Retinal pigment epithelial cell (primary cell): Measurements from ENCODE around the gene KLHL17.
A peak's percentile ranks its signal among the peaks of the same experiment; 100 is the strongest.

Experiments
- DNase-seq: peaks from one replicate; pipeline ENCODE4 v3.0.0-alpha.2; 2010; ENCODE audit warnings: low read depth
- H3K4me3 ChIP-seq: 2 replicates; pipeline ENCODE4 v1.5.1; 2011; ENCODE audit warnings: mild to moderate bottlenecking, low read length, control low read depth, moderate library complexity
- CTCF ChIP-seq: conservative IDR thresholded peaks from 2 replicates; pipeline ENCODE4 v1.5.1; 2011; ENCODE audit warnings: low read depth, low read length, control low read depth, inconsistent platforms

The KLHL17 gene

GRCh38 chr1:998745-998994 lies 38.3 kb downstream of the KLHL17 start:
- H3K4me3 ChIP-seq = peak overlapping the region; percentile 55
- TF ChIP-seq CTCF = no peak
- DNase-seq = no peak

GRCh38 chr1:998995-999724 lies 38.8 kb downstream of the KLHL17 start:
- no peak for DNase-seq
- H3K4me3 ChIP-seq = peak overlapping the region; percentile 55
- TF ChIP-seq CTCF = no peak

GRCh38 chr1:999725-1000356 lies 39.5 kb downstream of the KLHL17 start, which contains the start of gene HES4:
Gene HES4 (minus strand): TSS chr1:1000097. CDS start chr1:999973, 124 bp downstream.
- peak; percentile 79 for DNase-seq
- H3K4me3 ChIP-seq = peak within 1 kb of the TSS; percentile 60
- no peak for TF ChIP-seq CTCF

- no peak for TF ChIP-seq CTCF
- peak overlapping the region; percentile 60 for H3K4me3 ChIP-seq
- peak; percentile 64 for DNase-seq
Measured at GRCh38 chr1:1000357-1001056, 40.1 kb downstream of the KLHL17 start.

GRCh38 chr1:1001057-1001783 lies 40.8 kb downstream of the KLHL17 start:
- no peak for DNase-seq
- peak overlapping the region; percentile 60 for H3K4me3 ChIP-seq
- TF ChIP-seq CTCF = no peak

- no peak overlapping the region for H3K4me3 ChIP-seq
- no peak for TF ChIP-seq CTCF
- DNase-seq = no peak
Measured at GRCh38 chr1:1003618-1004419, 43.4 kb downstream of the KLHL17 start.
